Activated naive CD4-positive, alpha-beta T cell treated with anti-CD3 and anti-CD28 coated beads, Interleukin-2, amount 50 U/mL, for 16 hours (primary cell): ENCODE measurements around the gene DAPP1.
"Not testable (repeated sequence)": the region's sequence is repeated elsewhere in the genome, so short reads cannot be mapped to it uniquely, and the experiment has no call there.

Experiments
- DNase-seq: peaks from one replicate; pipeline ENCODE4 v3.0.0-alpha.2; 2020

DAPP1 gene

GRCh38 chr4:99816545-99817308 lies at the start of gene DAPP1:
TSS of gene DAPP1 (plus strand) at chr4:99816827. CDS start at chr4:99816914, 87 bp downstream.
- peak; percentile 70 for DNase-seq

GRCh38 chr4:99770842-99771241 lies 45.8 kb upstream of the DAPP1 start:
- not testable (repeated sequence) for DNase-seq

- no peak for DNase-seq
Measured at GRCh38 chr4:99783940-99784339, 32.7 kb upstream of the DAPP1 start.

- no peak for DNase-seq
Measured at GRCh38 chr4:99784842-99785241, 31.8 kb upstream of the DAPP1 start.

GRCh38 chr4:99790796-99791617 lies 25.6 kb upstream of the DAPP1 start:
- no peak for DNase-seq

GRCh38 chr4:99800332-99801004 lies 16.2 kb upstream of the DAPP1 start:
- no peak for DNase-seq

- DNase-seq = no peak
Measured at GRCh38 chr4:99801005-99801699, 15.5 kb upstream of the DAPP1 start.

GRCh38 chr4:99803566-99804101 lies 13.0 kb upstream of the DAPP1 start:
- no peak for DNase-seq

GRCh38 chr4:99806545-99806944 lies 10.1 kb upstream of the DAPP1 start:
- DNase-seq = no peak

GRCh38 chr4:99807666-99808065 lies 9.0 kb upstream of the DAPP1 start:
- DNase-seq = no peak

- peak; percentile 73 for DNase-seq
Measured at GRCh38 chr4:99808260-99808857, 8.3 kb upstream of the DAPP1 start.

- DNase-seq = no peak
Measured at GRCh38 chr4:99809326-99809725, 7.3 kb upstream of the DAPP1 start.

- DNase-seq = no peak
Measured at GRCh38 chr4:99810536-99810935, 6.1 kb upstream of the DAPP1 start.

GRCh38 chr4:99811117-99811516 lies 5.5 kb upstream of the DAPP1 start:
- no peak for DNase-seq

GRCh38 chr4:99811850-99812249 lies 4.8 kb upstream of the DAPP1 start:
- peak; percentile 39 for DNase-seq

- DNase-seq = no peak
Measured at GRCh38 chr4:99815597-99816011, 1.0 kb upstream of the DAPP1 start.

GRCh38 chr4:99817309-99817890 lies 773 bp downstream of the DAPP1 start:
- no peak for DNase-seq

- no peak for DNase-seq
Measured at GRCh38 chr4:99818661-99819060, 2.0 kb downstream of the DAPP1 start.

- DNase-seq = no peak
Measured at GRCh38 chr4:99821918-99822503, 5.4 kb downstream of the DAPP1 start.

GRCh38 chr4:99822734-99823133 lies 6.1 kb downstream of the DAPP1 start:
- no peak for DNase-seq

- no peak for DNase-seq
Measured at GRCh38 chr4:99824070-99824599, 7.5 kb downstream of the DAPP1 start.
